PC-3 (cell line): ENCODE data around the gene UNC119B.

Experiments used
- CTCF ChIP-seq: fragments of 300-600 bp; sonication (generic); conservative IDR thresholded peaks from 2 replicates; pipeline ENCODE4 v1.5.1; 2017; ENCODE audit warnings: antibody characterized with exemption, low read depth, mild to moderate bottlenecking, low read length
- EZH2phosphoT487 ChIP-seq: fragments of 300-600 bp; sonication (generic); IDR thresholded peaks from 2 replicates; pipeline ENCODE4 v1.6.1; 2018; ENCODE audit warnings: mild to moderate bottlenecking, antibody characterized with exemption, low read length, borderline replicate concordance

GRCh38 chr12:120693848-120694247, 16.4 kb upstream of the UNC119B start:
- no peak for TF ChIP-seq CTCF
- TF ChIP-seq EZH2phosphoT487: no peak
